A549 (cell line): ENCODE results near the gene SAXO1.

Experiments
- GATA3 ChIP-seq: IDR thresholded peaks from 2 replicates; pipeline ENCODE4 v1.6.1; 2012; ENCODE audit warnings: borderline replicate concordance
- JUN ChIP-seq, 2 experiments: fragments of >200 bp; sonication (Bioruptor Twin); formaldehyde crosslinking; IDR thresholded peaks; 2 replicates in 1 of 2; 3 replicates in 1 of 2; pipeline ENCODE4 v1.6.1; 2016 to 2017
- POLR2A ChIP-seq: IDR thresholded peaks from 2 replicates; pipeline ENCODE4 v1.6.1; 2012; ENCODE audit warnings: mild to moderate bottlenecking, low read length
- RFX5 ChIP-seq: fragments of 450-650 bp; IDR thresholded peaks from 2 replicates; pipeline ENCODE4 v1.7.1; 2014; ENCODE audit warnings: antibody characterized with exemption, mild to moderate bottlenecking, moderate library complexity
- ZNF302 ChIP-seq: fragments of 250-450 bp; sonication (Bioruptor Pico); IDR thresholded peaks from 2 replicates; pipeline ENCODE4 v1.9.0; 2021; ENCODE audit warnings: inconsistent platforms, mild to moderate bottlenecking, moderate library complexity
- TF ChIP-seq, protein P1 (sequence below): fragments of >200 bp; sonication (Bioruptor Twin); formaldehyde crosslinking; IDR thresholded peaks from 3 replicates; pipeline ENCODE4 v1.5.1; 2016
- TF ChIP-seq, protein P2 (sequence below): fragments of 250-450 bp; sonication (Bioruptor Pico); IDR thresholded peaks from 2 replicates; pipeline ENCODE4 v1.5.0; 2021; ENCODE audit warnings: mild to moderate bottlenecking, moderate library complexity, borderline replicate concordance
- TF ChIP-seq, protein P3 (sequence below): IDR thresholded peaks from 2 replicates; pipeline ENCODE4 v1.6.1; 2012; ENCODE audit warnings: low read depth, borderline replicate concordance

DNA sequence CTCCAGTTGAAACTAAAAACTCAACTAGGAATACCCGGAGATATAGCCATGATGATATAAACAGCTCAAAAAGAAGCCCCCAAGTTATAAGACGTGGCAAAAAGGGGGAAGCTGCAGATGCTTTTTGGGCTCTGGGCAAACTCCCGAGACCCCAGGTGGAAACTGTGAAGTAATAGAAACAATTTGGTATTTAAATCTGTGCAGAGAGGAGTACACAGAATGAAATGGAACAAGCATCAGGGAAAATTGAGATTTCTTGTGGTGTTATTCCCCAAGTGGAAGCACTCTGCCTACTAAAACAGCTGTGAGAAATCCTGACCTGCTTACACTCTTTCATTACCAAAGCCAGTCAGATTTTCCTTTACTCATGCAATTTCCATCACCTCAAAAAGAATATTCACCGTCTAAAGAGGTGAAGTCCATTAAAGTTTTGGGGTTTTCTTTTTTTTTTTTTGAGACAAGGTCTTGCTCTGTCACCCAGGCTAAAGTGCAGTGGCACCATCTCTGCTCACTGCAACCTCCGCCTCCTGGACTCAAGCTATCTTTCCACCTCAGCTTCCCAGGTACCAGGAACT lies 23.5 kb downstream of the SAXO1 start:
- TF ChIP-seq, protein P1, sequence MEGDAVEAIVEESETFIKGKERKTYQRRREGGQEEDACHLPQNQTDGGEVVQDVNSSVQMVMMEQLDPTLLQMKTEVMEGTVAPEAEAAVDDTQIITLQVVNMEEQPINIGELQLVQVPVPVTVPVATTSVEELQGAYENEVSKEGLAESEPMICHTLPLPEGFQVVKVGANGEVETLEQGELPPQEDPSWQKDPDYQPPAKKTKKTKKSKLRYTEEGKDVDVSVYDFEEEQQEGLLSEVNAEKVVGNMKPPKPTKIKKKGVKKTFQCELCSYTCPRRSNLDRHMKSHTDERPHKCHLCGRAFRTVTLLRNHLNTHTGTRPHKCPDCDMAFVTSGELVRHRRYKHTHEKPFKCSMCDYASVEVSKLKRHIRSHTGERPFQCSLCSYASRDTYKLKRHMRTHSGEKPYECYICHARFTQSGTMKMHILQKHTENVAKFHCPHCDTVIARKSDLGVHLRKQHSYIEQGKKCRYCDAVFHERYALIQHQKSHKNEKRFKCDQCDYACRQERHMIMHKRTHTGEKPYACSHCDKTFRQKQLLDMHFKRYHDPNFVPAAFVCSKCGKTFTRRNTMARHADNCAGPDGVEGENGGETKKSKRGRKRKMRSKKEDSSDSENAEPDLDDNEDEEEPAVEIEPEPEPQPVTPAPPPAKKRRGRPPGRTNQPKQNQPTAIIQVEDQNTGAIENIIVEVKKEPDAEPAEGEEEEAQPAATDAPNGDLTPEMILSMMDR, result no peak
- TF ChIP-seq ZNF302 (CRISPR knock-in tag), result no peak
- TF ChIP-seq, protein P2, sequence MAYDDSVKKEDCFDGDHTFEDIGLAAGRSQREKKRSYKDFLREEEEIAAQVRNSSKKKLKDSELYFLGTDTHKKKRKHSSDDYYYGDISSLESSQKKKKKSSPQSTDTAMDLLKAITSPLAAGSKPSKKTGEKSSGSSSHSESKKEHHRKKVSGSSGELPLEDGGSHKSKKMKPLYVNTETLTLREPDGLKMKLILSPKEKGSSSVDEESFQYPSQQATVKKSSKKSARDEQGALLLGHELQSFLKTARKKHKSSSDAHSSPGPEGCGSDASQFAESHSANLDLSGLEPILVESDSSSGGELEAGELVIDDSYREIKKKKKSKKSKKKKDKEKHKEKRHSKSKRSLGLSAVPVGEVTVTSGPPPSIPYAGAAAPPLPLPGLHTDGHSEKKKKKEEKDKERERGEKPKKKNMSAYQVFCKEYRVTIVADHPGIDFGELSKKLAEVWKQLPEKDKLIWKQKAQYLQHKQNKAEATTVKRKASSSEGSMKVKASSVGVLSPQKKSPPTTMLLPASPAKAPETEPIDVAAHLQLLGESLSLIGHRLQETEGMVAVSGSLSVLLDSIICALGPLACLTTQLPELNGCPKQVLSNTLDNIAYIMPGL, result no peak
- TF ChIP-seq, protein P3, sequence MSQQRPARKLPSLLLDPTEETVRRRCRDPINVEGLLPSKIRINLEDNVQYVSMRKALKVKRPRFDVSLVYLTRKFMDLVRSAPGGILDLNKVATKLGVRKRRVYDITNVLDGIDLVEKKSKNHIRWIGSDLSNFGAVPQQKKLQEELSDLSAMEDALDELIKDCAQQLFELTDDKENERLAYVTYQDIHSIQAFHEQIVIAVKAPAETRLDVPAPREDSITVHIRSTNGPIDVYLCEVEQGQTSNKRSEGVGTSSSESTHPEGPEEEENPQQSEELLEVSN, result no peak
- no peak for TF ChIP-seq GATA3
- TF ChIP-seq POLR2A, result no peak
- TF ChIP-seq RFX5, result no peak
- no peak for TF ChIP-seq JUN (IDR thresholded peaks at IDR 0.05)
